K562 (cell line): Measurements from ENCODE around the gene ISLR2. TPM values are rescaled to one million over a fixed set of nuclear protein-coding genes. Genes with fewer than 3 reads are reported as not detected.

Experiments used
- ARID4B ChIP-seq: sonication (generic); formaldehyde crosslinking; IDR thresholded peaks from 2 replicates; pipeline ENCODE4 v1.8.0; 2022; ENCODE audit warnings: mild to moderate bottlenecking, missing genetic modification reagents
- HOXB6 ChIP-seq: fragments of 250-450 bp; sonication (Bioruptor Pico); IDR thresholded peaks from 2 replicates; pipeline ENCODE4 v1.5.1; 2022; ENCODE audit warnings: mild to moderate bottlenecking, borderline replicate concordance
- MYBL2 ChIP-seq, 2 experiments: fragments of 450-650 bp in 1 of 2; sonication (generic) in 1 of 2; formaldehyde crosslinking in 1 of 2; IDR thresholded peaks; 2 replicates each; pipeline versions ENCODE4 v1.6.1 to v1.8.1; 2017 to 2022; ENCODE audit warnings: borderline replicate concordance in 1 of 2, inconsistent platforms in 1 of 2, low read depth in 1 of 2, mild to moderate bottlenecking in 1 of 2, missing genetic modification reagents in 1 of 2, moderate library complexity in 1 of 2
- NR4A1 ChIP-seq, 2 experiments: fragments of 250-450 bp in 1 of 2; fragments of 450-650 bp in 1 of 2; sonication (Bioruptor Pico) in 1 of 2; IDR thresholded peaks; 2 replicates each; pipeline versions ENCODE4 v1.4.0 to v1.6.1; 2016 to 2020; ENCODE audit warnings: mild to moderate bottlenecking in 2 of 2, missing compliant biosample characterization in 1 of 2, missing genetic modification characterization in 1 of 2, moderate library complexity in 1 of 2
- TOE1 ChIP-seq, 2 experiments: fragments of 450-650 bp in 1 of 2; sonication (generic) in 1 of 2; formaldehyde crosslinking in 1 of 2; IDR thresholded peaks; 2 replicates each; pipeline versions ENCODE4 v1.7.1 to v1.8.0; 2016 to 2022; ENCODE audit warnings: borderline replicate concordance in 2 of 2, mild to moderate bottlenecking in 2 of 2, antibody characterized with exemption in 1 of 2, inconsistent platforms in 1 of 2, low read depth in 1 of 2, missing genetic modification reagents in 1 of 2, moderate library complexity in 1 of 2
- ZNF146 ChIP-seq: IDR thresholded peaks from one replicate; pipeline ENCODE4 v1.6.1; 2018; ENCODE audit warnings: missing compliant biosample characterization; ENCODE audit not compliant: unreplicated experiment
- polyA plus RNA-seq, 8 experiments: library from polyadenylated mRNA; depleted of rRNA in 4 of 8; stranded (reverse) in 5 of 8; unstranded in 3 of 8; fragments of >200 nt; fragmentation: Nextera tagmentation in 2 of 8; fragmentation: Illumina TruSeq in 1 of 8; extraction: Ambion mirVana in 2 of 8; extraction: Trizol in 1 of 8; gene quantifications; 2 replicates each; pipeline versions ENCODE4 v1.2.1 to v1.2.3, GENCODE V29; 2011 to 2014; ENCODE audit warnings: inconsistent platforms in 1 of 8, missing spikeins in 1 of 8
- total RNA-seq, 7 experiments: library from RNA; depleted of rRNA in 6 of 7; stranded (reverse); fragments of >200 nt in 6 of 7; fragmentation: Illumina TruSeq in 2 of 7; extraction: Trizol in 2 of 7; gene quantifications; 2 replicates each; pipeline versions ENCODE4 v1.2.1 to v1.2.3, GENCODE V29; 2011 to 2021; ENCODE audit warnings: low replicate concordance in 1 of 7
- TF ChIP-seq, protein P1 (sequence below), 2 experiments: fragments of 450-650 bp; formaldehyde crosslinking in 1 of 2; IDR thresholded peaks; 2 replicates each; pipeline versions ENCODE4 v1.4.0 to v1.6.1; 2014 to 2020; ENCODE audit warnings: mild to moderate bottlenecking in 2 of 2, borderline replicate concordance in 1 of 2, low read depth in 1 of 2

Gene ISLR2
- total and polyA plus RNA-seq, 9 of the 15 experiments (the other 6 are each of a cell fraction or from before 2014, with no cell fraction given): not detected

DNA sequence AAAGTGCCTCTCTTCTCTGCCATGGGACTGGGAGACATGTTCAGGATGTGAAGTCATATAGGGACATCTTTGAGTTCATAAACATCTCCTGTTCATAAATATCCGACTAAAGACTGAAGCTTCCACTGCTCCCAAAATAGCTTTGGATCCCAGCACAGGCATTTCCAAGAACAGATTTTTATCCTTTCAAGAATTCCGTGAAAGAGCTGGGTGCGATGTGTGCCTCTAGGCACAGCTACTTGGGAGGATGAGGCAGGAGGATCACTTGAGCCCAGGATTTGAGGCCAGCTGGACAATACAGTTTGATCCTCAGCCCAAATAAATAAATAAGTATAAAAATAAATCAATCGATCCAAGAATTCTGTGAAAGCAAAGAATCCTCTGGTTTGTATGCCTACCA lies 6.7 kb upstream of the ISLR2 start (continued):
- TF ChIP-seq, protein P1, sequence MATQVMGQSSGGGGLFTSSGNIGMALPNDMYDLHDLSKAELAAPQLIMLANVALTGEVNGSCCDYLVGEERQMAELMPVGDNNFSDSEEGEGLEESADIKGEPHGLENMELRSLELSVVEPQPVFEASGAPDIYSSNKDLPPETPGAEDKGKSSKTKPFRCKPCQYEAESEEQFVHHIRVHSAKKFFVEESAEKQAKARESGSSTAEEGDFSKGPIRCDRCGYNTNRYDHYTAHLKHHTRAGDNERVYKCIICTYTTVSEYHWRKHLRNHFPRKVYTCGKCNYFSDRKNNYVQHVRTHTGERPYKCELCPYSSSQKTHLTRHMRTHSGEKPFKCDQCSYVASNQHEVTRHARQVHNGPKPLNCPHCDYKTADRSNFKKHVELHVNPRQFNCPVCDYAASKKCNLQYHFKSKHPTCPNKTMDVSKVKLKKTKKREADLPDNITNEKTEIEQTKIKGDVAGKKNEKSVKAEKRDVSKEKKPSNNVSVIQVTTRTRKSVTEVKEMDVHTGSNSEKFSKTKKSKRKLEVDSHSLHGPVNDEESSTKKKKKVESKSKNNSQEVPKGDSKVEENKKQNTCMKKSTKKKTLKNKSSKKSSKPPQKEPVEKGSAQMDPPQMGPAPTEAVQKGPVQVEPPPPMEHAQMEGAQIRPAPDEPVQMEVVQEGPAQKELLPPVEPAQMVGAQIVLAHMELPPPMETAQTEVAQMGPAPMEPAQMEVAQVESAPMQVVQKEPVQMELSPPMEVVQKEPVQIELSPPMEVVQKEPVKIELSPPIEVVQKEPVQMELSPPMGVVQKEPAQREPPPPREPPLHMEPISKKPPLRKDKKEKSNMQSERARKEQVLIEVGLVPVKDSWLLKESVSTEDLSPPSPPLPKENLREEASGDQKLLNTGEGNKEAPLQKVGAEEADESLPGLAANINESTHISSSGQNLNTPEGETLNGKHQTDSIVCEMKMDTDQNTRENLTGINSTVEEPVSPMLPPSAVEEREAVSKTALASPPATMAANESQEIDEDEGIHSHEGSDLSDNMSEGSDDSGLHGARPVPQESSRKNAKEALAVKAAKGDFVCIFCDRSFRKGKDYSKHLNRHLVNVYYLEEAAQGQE (IDR thresholded peaks at IDR 0.05; ENCODE audit: borderline replicate concordance): no peak
- TF ChIP-seq, protein P1 (CRISPR knock-in tag; IDR thresholded peaks at IDR 0.05; ENCODE audit: low read depth): no peak
- TF ChIP-seq MYBL2 (IDR thresholded peaks at IDR 0.05; ENCODE audit: low read depth) (no peak), MYBL2 (CRISPR knock-in tag; IDR thresholded peaks at IDR 0.05; ENCODE audit: borderline replicate concordance) (no peak), ZNF146 (CRISPR knock-in tag) (no peak), NR4A1 (CRISPR knock-in tag; IDR thresholded peaks at IDR 0.05) (no peak), NR4A1 (tag; IDR thresholded peaks at IDR 0.05) (no peak), HOXB6 (CRISPR knock-in tag) (no peak), ARID4B (CRISPR knock-in tag) (no peak), TOE1 (IDR thresholded peaks at IDR 0.05; ENCODE audit: borderline replicate concordance) (no peak), TOE1 (CRISPR knock-in tag; IDR thresholded peaks at IDR 0.05; ENCODE audit: borderline replicate concordance, low read depth) (no peak)
